Immature natural killer cell (primary cell): Measurements from ENCODE around the gene TMEM18. TPM values are rescaled to one million over a fixed set of nuclear protein-coding genes. Genes with fewer than 3 reads are reported as not detected.
"Not testable (repeated sequence)": the region's sequence is repeated elsewhere in the genome, so short reads cannot be mapped to it uniquely, and the experiment has no call there.

ENCODE experiments used
- DNase-seq, 3 donors: peaks; one replicate each; pipeline ENCODE4 v3.0.0; 2022; ENCODE audit warnings: mixed read lengths in 1 of 3
- H3K27ac Mint-ChIP-seq, 6 donors: one replicate each; pipeline ENCODE4 v1.8.0; 2020; ENCODE audit warnings: mixed read lengths in 6 of 6, mild to moderate bottlenecking in 5 of 6, inconsistent platforms in 4 of 6, moderate library complexity in 3 of 6
- H3K27me3 Mint-ChIP-seq, 3 donors: one replicate each; pipeline ENCODE4 v1.8.0; 2020 to 2021; ENCODE audit warnings: low read depth in 3 of 3, mild to moderate bottlenecking in 3 of 3, mixed read lengths in 3 of 3, moderate library complexity in 3 of 3, inconsistent platforms in 1 of 3
- H3K36me3 Mint-ChIP-seq, 3 donors: one replicate each; pipeline ENCODE4 v1.8.0; 2020; ENCODE audit warnings: mixed read lengths in 3 of 3, inconsistent platforms in 2 of 3, mild to moderate bottlenecking in 2 of 3
- H3K4me1 Mint-ChIP-seq, 2 donors: one replicate each; pipeline ENCODE4 v1.8.0; 2020; ENCODE audit warnings: inconsistent platforms in 2 of 2, mild to moderate bottlenecking in 2 of 2, mixed read lengths in 2 of 2, moderate library complexity in 1 of 2
- H3K4me3 Mint-ChIP-seq, 5 donors: one replicate each; pipeline ENCODE4 v1.8.0; 2020; ENCODE audit warnings: mild to moderate bottlenecking in 5 of 5, mixed read lengths in 5 of 5, inconsistent platforms in 3 of 5, moderate library complexity in 3 of 5
- H3K9me3 Mint-ChIP-seq, 6 donors: one replicate each; pipeline ENCODE4 v1.8.0; 2020; ENCODE audit warnings: mild to moderate bottlenecking in 6 of 6, mixed read lengths in 6 of 6, inconsistent platforms in 4 of 6, moderate library complexity in 3 of 6
- polyA plus RNA-seq, 3 donors: library from polyadenylated mRNA; unstranded; fragments of 300-500 nt; fragmentation: Illumina TruSeq; gene quantifications; one replicate each; pipeline ENCODE4 v1.2.3, GENCODE V29; 2021

TMEM18 gene
- polyA plus RNA-seq, 3 donors from 2014 or later = 22.0 to 38.5 (median 37.1) TPM

- H3K27ac Mint-ChIP-seq = no peak overlapping the region
- H3K9me3 Mint-ChIP-seq = peaks cover 0 to 4% (median 0%) of the 10 kb centered on the region in 6 donors
- H3K27me3 Mint-ChIP-seq = peaks cover 4 to 14% (median 11%) of the 10 kb centered on the region in 3 donors
- H3K4me1 Mint-ChIP-seq = peaks cover 0 to 2% of the 10 kb centered on the region in 2 donors
- H3K4me3 Mint-ChIP-seq = no peak overlapping the region
- H3K36me3 Mint-ChIP-seq = no peaks in the 10 kb centered on the region
- no peak for DNase-seq
Measured at GRCh38 chr2:709138-709765, 32.0 kb upstream of the TMEM18 start.

GRCh38 chr2:708667-709066 is 31.5 kb upstream of the TMEM18 start:
- H3K36me3 Mint-ChIP-seq = no peaks in the 10 kb centered on the region
- no peak for DNase-seq
- H3K4me3 Mint-ChIP-seq = no peak overlapping the region
- peaks cover 0 to 4% (median 0%) of the 10 kb centered on the region in 6 donors for H3K9me3 Mint-ChIP-seq
- H3K4me1 Mint-ChIP-seq = no peaks in the 10 kb centered on the region
- H3K27me3 Mint-ChIP-seq = peaks cover 4 to 14% (median 11%) of the 10 kb centered on the region in 3 donors
- no peak overlapping the region for H3K27ac Mint-ChIP-seq

- peaks cover 5 to 8% (median 6%) of the 10 kb centered on the region in 3 donors for H3K27me3 Mint-ChIP-seq
- no peak for DNase-seq
- peaks cover 0 to 4% (median 0%) of the 10 kb centered on the region in 6 donors for H3K9me3 Mint-ChIP-seq
- no peaks in the 10 kb centered on the region for H3K36me3 Mint-ChIP-seq
- no peak overlapping the region for H3K4me3 Mint-ChIP-seq
- H3K4me1 Mint-ChIP-seq = no peaks in the 10 kb centered on the region
- no peak overlapping the region for H3K27ac Mint-ChIP-seq
Measured at GRCh38 chr2:705971-706511, 28.8 kb upstream of the TMEM18 start.

- not testable (repeated sequence) for H3K4me1 Mint-ChIP-seq, H3K36me3 Mint-ChIP-seq, H3K4me3 Mint-ChIP-seq, H3K27ac Mint-ChIP-seq, DNase-seq, H3K27me3 Mint-ChIP-seq
- H3K9me3 Mint-ChIP-seq = peaks cover 0 to 11% (median 0%) of the 10 kb centered on the region in 6 donors
Measured at GRCh38 chr2:702765-703164, 25.6 kb upstream of the TMEM18 start.

GRCh38 chr2:696999-697627 is 19.9 kb upstream of the TMEM18 start:
- no peak overlapping the region for H3K4me3 Mint-ChIP-seq
- no peaks in the 10 kb centered on the region for H3K4me1 Mint-ChIP-seq
- H3K9me3 Mint-ChIP-seq = peaks cover 0 to 11% (median 0%) of the 10 kb centered on the region in 6 donors
- H3K27me3 Mint-ChIP-seq = peaks cover 5 to 13% (median 8%) of the 10 kb centered on the region in 3 donors
- no peak overlapping the region for H3K27ac Mint-ChIP-seq
- no peak for DNase-seq
- H3K36me3 Mint-ChIP-seq = no peaks in the 10 kb centered on the region

- DNase-seq = no peak
- Mint-ChIP-seq H3K9me3 (peaks cover 0 to 11% (median 0%) of the 10 kb centered on the region in 6 donors), H3K27me3 (peaks cover 5 to 13% (median 8%) of the 10 kb centered on the region in 3 donors), H3K27ac (no peak overlapping the region), H3K4me3 (no peak overlapping the region), H3K4me1 (no peaks in the 10 kb centered on the region), H3K36me3 (no peaks in the 10 kb centered on the region)
Measured at GRCh38 chr2:696463-696862, 19.3 kb upstream of the TMEM18 start.

- Mint-ChIP-seq H3K27ac (no peak overlapping the region), H3K9me3 (peaks cover 0 to 9% (median 0%) of the 10 kb centered on the region in 6 donors), H3K36me3 (no peaks in the 10 kb centered on the region), H3K27me3 (peaks cover 5 to 19% (median 6%) of the 10 kb centered on the region in 3 donors), H3K4me1 (no peaks in the 10 kb centered on the region), H3K4me3 (no peak overlapping the region)
- no peak for DNase-seq
Measured at GRCh38 chr2:694906-695510, 17.8 kb upstream of the TMEM18 start.

- no peaks in the 10 kb centered on the region for H3K4me1 Mint-ChIP-seq
- H3K9me3 Mint-ChIP-seq = peaks cover 0 to 2% (median 0%) of the 10 kb centered on the region in 6 donors
- DNase-seq = no peak
- H3K27ac Mint-ChIP-seq = no peak overlapping the region
- H3K27me3 Mint-ChIP-seq = peaks cover 5 to 19% (median 5%) of the 10 kb centered on the region in 3 donors
- H3K4me3 Mint-ChIP-seq = no peak overlapping the region
- H3K36me3 Mint-ChIP-seq = no peaks in the 10 kb centered on the region
Measured at GRCh38 chr2:694174-694573, 17.0 kb upstream of the TMEM18 start.

GRCh38 chr2:693606-694005 is 16.4 kb upstream of the TMEM18 start:
- Mint-ChIP-seq H3K36me3 (no peaks in the 10 kb centered on the region), H3K4me3 (no peak overlapping the region), H3K27ac (no peak overlapping the region), H3K27me3 (peaks cover 5 to 19% (median 5%) of the 10 kb centered on the region in 3 donors), H3K4me1 (peaks cover under 1 to 6% of the 10 kb centered on the region in 2 donors), H3K9me3 (no peaks in the 10 kb centered on the region)
- DNase-seq = no peak

GRCh38 chr2:692767-693166 is 15.6 kb upstream of the TMEM18 start:
- H3K36me3 Mint-ChIP-seq = no peaks in the 10 kb centered on the region
- H3K4me3 Mint-ChIP-seq = no peak overlapping the region

GRCh38 chr2:691821-692761 is 14.9 kb upstream of the TMEM18 start:
- no peak for DNase-seq
- Mint-ChIP-seq H3K36me3 (no peaks in the 10 kb centered on the region), H3K27me3 (peaks cover 5 to 17% (median 7%) of the 10 kb centered on the region in 3 donors), H3K4me1 (peaks cover 4 to 13% of the 10 kb centered on the region in 2 donors), H3K9me3 (peaks cover 0 to under 1% (median 0%) of the 10 kb centered on the region in 6 donors), H3K27ac (no peak overlapping the region), H3K4me3 (no peak overlapping the region)

More at GRCh38 chr2:692767-693166, 15.6 kb upstream of the TMEM18 start:
- Mint-ChIP-seq H3K27me3 (peaks cover 8 to 22% (median 10%) of the 10 kb centered on the region in 3 donors), H3K27ac (no peak overlapping the region), H3K4me1 (peaks cover 4 to 13% of the 10 kb centered on the region in 2 donors), H3K9me3 (no peaks in the 10 kb centered on the region)
- DNase-seq = no peak

- Mint-ChIP-seq H3K9me3 (peaks cover 0 to 8% (median 5%) of the 10 kb centered on the region in 6 donors), H3K4me3 (no peak overlapping the region), H3K4me1 (peaks cover 4 to 13% of the 10 kb centered on the region in 2 donors), H3K36me3 (peaks cover 0 to 5% (median 0%) of the 10 kb centered on the region in 3 donors), H3K27ac (no peak overlapping the region), H3K27me3 (peaks cover 5 to 15% (median 6%) of the 10 kb centered on the region in 3 donors)
- no peak for DNase-seq
Measured at GRCh38 chr2:690799-691198, 13.6 kb upstream of the TMEM18 start.

GRCh38 chr2:689877-690510 is 12.8 kb upstream of the TMEM18 start:
- Mint-ChIP-seq H3K36me3 (peaks cover 5 to 11% (median 5%) of the 10 kb centered on the region in 3 donors), H3K4me1 (peaks cover 4 to 13% of the 10 kb centered on the region in 2 donors), H3K4me3 (no peak overlapping the region), H3K9me3 (peaks cover 0 to 16% (median 13%) of the 10 kb centered on the region in 6 donors), H3K27me3 (peaks cover 7 to 20% (median 11%) of the 10 kb centered on the region in 3 donors), H3K27ac (no peak overlapping the region)
- no peak for DNase-seq
